GM19025 (cell line): ENCODE measurements around the gene MAMLD1.

ENCODE experiments used
- ATAC-seq: cut with Tn5 transposase; IDR thresholded peaks from one replicate; pipeline ENCODE4 v1.9.1; 2021; ENCODE audit warnings: mild to moderate bottlenecking, low read depth, moderate library complexity; ENCODE audit not compliant: unreplicated experiment

Gene MAMLD1

GRCh38 chrX:150352581-150352980 is 10.5 kb upstream of the MAMLD1 start:
- no peak for ATAC-seq

- ATAC-seq, result no peak
Measured at GRCh38 chrX:150355913-150356312, 7.2 kb upstream of the MAMLD1 start.

GRCh38 chrX:150357790-150358189 is 5.3 kb upstream of the MAMLD1 start:
- ATAC-seq, result no peak

- ATAC-seq, result no peak
Measured at GRCh38 chrX:150358651-150359050, 4.5 kb upstream of the MAMLD1 start.

- no peak for ATAC-seq
Measured at GRCh38 chrX:150360331-150360730, 2.8 kb upstream of the MAMLD1 start.

GRCh38 chrX:150361070-150361776 is 1.9 kb upstream of the MAMLD1 start:
- ATAC-seq, result no peak

GRCh38 chrX:150361777-150362351 is 1.3 kb upstream of the MAMLD1 start:
- ATAC-seq, result no peak

GRCh38 chrX:150363561-150364346 is 637 bp downstream of the MAMLD1 start:
- no peak for ATAC-seq

- no peak for ATAC-seq
Measured at GRCh38 chrX:150364347-150365050, 1.4 kb downstream of the MAMLD1 start.

GRCh38 chrX:150365051-150365989 is 2.2 kb downstream of the MAMLD1 start:
- no peak for ATAC-seq

- no peak for ATAC-seq
Measured at GRCh38 chrX:150365990-150366911, 3.1 kb downstream of the MAMLD1 start.

GRCh38 chrX:150366951-150367545 is 3.9 kb downstream of the MAMLD1 start:
- no peak for ATAC-seq

GRCh38 chrX:150370589-150371312 is 7.6 kb downstream of the MAMLD1 start:
- no peak for ATAC-seq

- ATAC-seq, result no peak
Measured at GRCh38 chrX:150371877-150372276, 8.8 kb downstream of the MAMLD1 start.

GRCh38 chrX:150372280-150372679 is 9.2 kb downstream of the MAMLD1 start:
- no peak for ATAC-seq

GRCh38 chrX:150372756-150373155 is 9.6 kb downstream of the MAMLD1 start:
- no peak for ATAC-seq

- no peak for ATAC-seq
Measured at GRCh38 chrX:150375243-150375770, 12.2 kb downstream of the MAMLD1 start.

GRCh38 chrX:150377005-150377404 is 13.9 kb downstream of the MAMLD1 start:
- no peak for ATAC-seq
